ENCODE data around the gene CXCR3.
"Not testable (repeated sequence)": the region's sequence is repeated elsewhere in the genome, so short reads cannot be mapped to it uniquely, and the experiment has no call there.

CXCR3 gene

DNA sequence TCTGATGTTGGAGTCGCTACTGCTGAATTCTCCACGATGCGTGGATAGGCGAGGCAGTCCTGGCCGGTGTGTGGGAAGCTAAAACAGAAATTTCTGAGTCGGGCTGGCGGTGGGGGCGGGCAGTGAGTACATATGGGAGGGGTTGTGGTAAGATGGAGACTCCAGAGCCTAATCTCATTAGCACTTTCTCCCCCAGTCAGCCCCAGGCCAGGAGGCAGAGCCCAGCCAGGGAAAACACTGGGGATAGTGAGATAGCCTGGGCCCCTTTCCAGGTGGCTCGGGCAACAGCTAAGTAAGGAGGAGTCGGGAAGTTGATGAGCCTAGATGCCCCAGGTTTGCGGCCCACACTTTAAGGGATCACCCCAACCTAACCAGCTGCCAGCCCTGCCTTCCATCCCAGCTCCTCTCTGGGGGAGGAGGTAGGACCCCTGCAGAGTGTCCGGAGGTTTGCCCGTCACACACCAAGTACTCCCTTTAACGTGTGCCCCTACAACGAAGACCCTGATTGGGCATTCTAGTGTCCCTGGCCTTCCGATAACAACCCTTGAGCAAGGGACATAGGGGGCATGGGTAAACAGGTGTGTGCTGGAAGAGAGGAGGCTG, 46.7 kb upstream of the CXCR3 start:
- Histone ChIP-seq H3K36me3 (ENCODE audit: insufficient read depth) (no peaks in the 10 kb centered on the region), H3K27me3 (ENCODE audit: insufficient read depth, low read depth) (peaks cover 6% of the 10 kb centered on the region; the same call in 1 of the 2 replicates), H3K4me1 (ENCODE audit: low read depth, poor library complexity, severe bottlenecking) (peaks cover 14% of the 10 kb centered on the region), H3K79me2 (ENCODE audit: insufficient read depth, low read depth) (no peaks in the 10 kb centered on the region), H4K20me1 (ENCODE audit: insufficient read depth) (no peaks in the 10 kb centered on the region), H3K27ac (no peak overlapping the region), H3K9ac (no peak overlapping the region), H3K4me3 (IDR thresholded peaks at IDR 0.05; ENCODE audit: insufficient read depth, low read depth, low read length) (no peak overlapping the region), H2AFZ (ENCODE audit: low read depth) (no peak overlapping the region), H3K4me2 (no peak overlapping the region)
- TF ChIP-seq, protein P1, sequence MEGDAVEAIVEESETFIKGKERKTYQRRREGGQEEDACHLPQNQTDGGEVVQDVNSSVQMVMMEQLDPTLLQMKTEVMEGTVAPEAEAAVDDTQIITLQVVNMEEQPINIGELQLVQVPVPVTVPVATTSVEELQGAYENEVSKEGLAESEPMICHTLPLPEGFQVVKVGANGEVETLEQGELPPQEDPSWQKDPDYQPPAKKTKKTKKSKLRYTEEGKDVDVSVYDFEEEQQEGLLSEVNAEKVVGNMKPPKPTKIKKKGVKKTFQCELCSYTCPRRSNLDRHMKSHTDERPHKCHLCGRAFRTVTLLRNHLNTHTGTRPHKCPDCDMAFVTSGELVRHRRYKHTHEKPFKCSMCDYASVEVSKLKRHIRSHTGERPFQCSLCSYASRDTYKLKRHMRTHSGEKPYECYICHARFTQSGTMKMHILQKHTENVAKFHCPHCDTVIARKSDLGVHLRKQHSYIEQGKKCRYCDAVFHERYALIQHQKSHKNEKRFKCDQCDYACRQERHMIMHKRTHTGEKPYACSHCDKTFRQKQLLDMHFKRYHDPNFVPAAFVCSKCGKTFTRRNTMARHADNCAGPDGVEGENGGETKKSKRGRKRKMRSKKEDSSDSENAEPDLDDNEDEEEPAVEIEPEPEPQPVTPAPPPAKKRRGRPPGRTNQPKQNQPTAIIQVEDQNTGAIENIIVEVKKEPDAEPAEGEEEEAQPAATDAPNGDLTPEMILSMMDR (conservative IDR thresholded peaks at IDR 0.05; ENCODE audit: low read depth, low read length): no peak

DNA sequence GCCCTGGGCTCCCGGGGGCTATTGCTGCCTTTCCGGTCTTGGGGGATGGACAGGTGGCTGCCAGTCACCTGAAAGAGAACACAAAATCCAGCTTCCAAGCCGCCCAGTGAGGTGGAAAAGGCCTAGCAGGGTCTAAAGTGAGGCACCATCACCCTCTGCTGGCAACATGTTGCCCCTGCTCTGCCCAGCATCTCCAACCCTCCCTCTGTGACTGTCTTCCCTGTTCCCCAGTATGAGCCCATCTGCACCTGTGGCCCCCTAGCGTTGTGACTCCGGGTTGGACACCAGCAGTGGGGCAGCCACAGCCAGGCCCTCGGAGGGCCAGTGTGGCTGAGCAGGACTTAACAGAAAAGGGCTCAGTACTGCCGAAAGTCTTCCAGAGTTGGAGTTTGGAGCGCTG, 45.9 kb upstream of the CXCR3 start:
- not testable (repeated sequence) for H3K79me2 ChIP-seq (ENCODE audit: insufficient read depth, low read depth); H4K20me1 ChIP-seq (ENCODE audit: insufficient read depth); H3K4me3 ChIP-seq (IDR thresholded peaks at IDR 0.05; ENCODE audit: insufficient read depth, low read depth, low read length); H3K9ac ChIP-seq; H3K27me3 ChIP-seq (ENCODE audit: insufficient read depth, low read depth); H2AFZ ChIP-seq (ENCODE audit: low read depth); H3K4me2 ChIP-seq; H3K27ac ChIP-seq; H3K36me3 ChIP-seq (ENCODE audit: insufficient read depth)
- H3K4me1 ChIP-seq (ENCODE audit: low read depth, poor library complexity, severe bottlenecking): peaks cover 14% of the 10 kb centered on the region
- TF ChIP-seq, protein P1 (conservative IDR thresholded peaks at IDR 0.05; ENCODE audit: low read depth, low read length): peak; percentile 54

DNA sequence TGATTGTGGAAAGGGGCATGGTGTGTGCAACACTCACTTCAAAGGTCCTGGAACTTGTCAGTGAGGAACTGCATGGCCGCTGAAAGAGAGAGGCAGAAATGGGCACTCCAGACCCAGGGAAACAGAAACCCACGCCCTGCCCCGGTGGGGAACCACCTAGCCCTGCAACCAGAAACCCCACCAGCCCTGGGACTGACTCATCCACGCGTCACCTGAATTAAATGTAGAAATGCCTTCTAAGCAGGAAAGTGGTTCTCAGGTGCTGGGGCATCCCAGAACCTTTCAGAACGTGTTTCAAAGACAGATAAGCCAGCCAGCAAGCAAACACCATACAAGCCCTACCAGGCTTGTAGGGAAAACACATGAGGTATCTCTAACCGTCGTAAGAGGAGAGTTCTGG, 44.9 kb upstream of the CXCR3 start:
- H3K27me3 ChIP-seq (ENCODE audit: insufficient read depth, low read depth); H4K20me1 ChIP-seq (ENCODE audit: insufficient read depth); H3K79me2 ChIP-seq (ENCODE audit: insufficient read depth, low read depth); H3K27ac ChIP-seq; H3K36me3 ChIP-seq (ENCODE audit: insufficient read depth); H3K4me3 ChIP-seq (IDR thresholded peaks at IDR 0.05; ENCODE audit: insufficient read depth, low read depth, low read length); H2AFZ ChIP-seq (ENCODE audit: low read depth); H3K9ac ChIP-seq: not testable (repeated sequence)
- H3K4me1 ChIP-seq (ENCODE audit: low read depth, poor library complexity, severe bottlenecking): peaks cover 14% of the 10 kb centered on the region
- H3K4me2 ChIP-seq: peak overlapping the region; percentile 21; the same call in 1 of the 2 replicates

DNA sequence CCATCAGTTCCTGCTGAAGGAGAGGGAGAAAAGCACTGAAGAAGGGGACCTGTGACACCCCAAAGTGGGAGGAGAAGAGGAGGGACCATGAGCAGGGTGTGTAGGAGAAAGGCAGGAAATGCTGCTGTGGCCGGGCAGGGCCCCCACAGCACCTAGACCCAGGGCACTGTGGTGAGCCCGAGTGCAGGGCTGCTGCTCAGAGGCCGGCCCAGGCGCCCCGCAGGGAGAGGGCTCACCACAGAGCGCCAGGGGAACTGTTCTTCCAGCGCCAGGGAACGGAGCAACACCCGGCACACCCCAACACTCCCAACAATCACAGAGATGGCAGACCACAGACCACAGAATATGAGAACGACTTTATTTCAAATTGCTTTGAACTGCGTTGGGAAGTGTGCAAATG, 44.3 kb upstream of the CXCR3 start:
- not testable (repeated sequence) for H3K4me3 ChIP-seq (IDR thresholded peaks at IDR 0.05; ENCODE audit: insufficient read depth, low read depth, low read length); H3K36me3 ChIP-seq (ENCODE audit: insufficient read depth); H3K79me2 ChIP-seq (ENCODE audit: insufficient read depth, low read depth); H4K20me1 ChIP-seq (ENCODE audit: insufficient read depth); H2AFZ ChIP-seq (ENCODE audit: low read depth); H3K27me3 ChIP-seq (ENCODE audit: insufficient read depth, low read depth); H3K27ac ChIP-seq; H3K9ac ChIP-seq
- peak overlapping the region; percentile 29; the same call in 1 of the 2 replicates for H3K4me2 ChIP-seq
- peaks cover 14% of the 10 kb centered on the region for H3K4me1 ChIP-seq (ENCODE audit: low read depth, poor library complexity, severe bottlenecking)

DNA sequence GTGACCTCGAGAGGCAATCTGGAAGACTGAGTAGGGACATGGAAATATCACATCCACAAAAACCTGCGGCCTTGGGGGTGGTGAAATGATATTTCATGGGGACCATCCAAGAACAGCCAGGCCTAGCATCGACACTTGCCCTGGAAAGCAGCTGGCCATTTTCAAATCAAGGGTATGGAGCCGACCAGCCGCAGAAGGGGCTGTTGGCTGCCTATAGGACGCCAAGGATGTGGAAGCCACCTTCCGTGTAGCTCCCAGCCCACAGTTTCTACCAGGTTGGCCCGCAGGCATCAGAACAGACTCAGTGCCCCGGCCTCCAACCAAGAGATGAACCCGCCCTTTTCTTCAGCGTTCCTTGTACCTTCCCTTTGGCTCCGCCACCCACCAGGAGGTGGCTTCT, 43.6 kb upstream of the CXCR3 start:
- no peaks in the 10 kb centered on the region for H3K36me3 ChIP-seq (ENCODE audit: insufficient read depth)
- 0 out of 2 replicates have a peak overlapping the region, but pooled peaks have one; percentile 29 for H3K4me2 ChIP-seq
- TF ChIP-seq, protein P1 (conservative IDR thresholded peaks at IDR 0.05; ENCODE audit: low read depth, low read length): no peak

More for the DNA sequence above, 43.6 kb upstream of the CXCR3 start:
- Histone ChIP-seq H3K27ac (no peak overlapping the region), H4K20me1 (ENCODE audit: insufficient read depth) (no peaks in the 10 kb centered on the region), H3K27me3 (ENCODE audit: insufficient read depth, low read depth) (no peaks in the 10 kb centered on the region), H3K4me3 (IDR thresholded peaks at IDR 0.05; ENCODE audit: insufficient read depth, low read depth, low read length) (no peak overlapping the region), H2AFZ (ENCODE audit: low read depth) (no peak overlapping the region), H3K4me1 (ENCODE audit: low read depth, poor library complexity, severe bottlenecking) (peaks cover 14% of the 10 kb centered on the region), H3K9ac (no peak overlapping the region), H3K79me2 (ENCODE audit: insufficient read depth, low read depth) (no peaks in the 10 kb centered on the region)
